HG02885 (cell line): ENCODE results near the gene CHTOP.
A peak's percentile ranks its signal among the peaks of the same experiment; 100 is the strongest.
"Not testable (repeated sequence)": the region's sequence is repeated elsewhere in the genome, so short reads cannot be mapped to it uniquely, and the experiment has no call there.

Experiments used
- ATAC-seq: cut with Tn5 transposase; IDR thresholded peaks from one replicate; pipeline ENCODE4 v1.9.1; 2021; ENCODE audit warnings: mild to moderate bottlenecking; ENCODE audit not compliant: unreplicated experiment, poor library complexity

CHTOP gene

DNA sequence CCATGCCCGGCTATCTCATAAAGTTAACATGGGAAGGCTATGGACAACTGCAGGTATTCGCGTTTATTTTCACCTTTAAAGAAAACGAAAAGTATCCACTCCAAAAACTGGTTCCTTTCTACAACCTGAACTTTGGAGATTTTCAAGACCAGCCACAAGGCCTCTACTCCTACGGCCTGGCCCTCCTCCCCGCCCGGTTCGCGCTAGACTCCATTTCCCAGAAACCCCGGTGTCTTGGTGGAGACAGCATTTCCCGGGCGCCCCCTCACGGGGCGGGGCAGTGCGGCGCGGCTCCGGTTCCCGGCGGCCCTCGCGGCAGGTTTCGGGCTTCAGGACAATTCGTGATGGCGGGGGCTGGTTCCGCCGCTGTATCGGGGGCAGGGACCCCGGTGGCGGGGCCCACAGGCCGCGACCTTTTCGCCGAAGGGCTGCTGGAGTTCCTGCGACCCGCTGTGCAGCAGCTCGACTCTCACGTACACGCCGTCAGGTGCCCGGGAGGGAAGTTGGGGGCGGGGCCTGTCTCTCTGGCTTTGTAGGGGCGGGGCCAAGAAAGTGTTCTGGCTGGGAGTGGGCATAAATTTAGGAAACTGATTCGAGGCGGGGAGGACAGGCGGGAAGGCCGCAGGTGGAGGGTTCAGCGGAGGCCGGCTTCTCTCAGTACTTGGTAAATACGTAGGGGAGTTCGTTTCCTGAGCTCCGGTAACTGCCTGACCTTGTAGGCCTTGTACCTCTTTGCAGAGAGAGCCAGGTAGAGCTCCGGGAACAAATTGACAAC lies 24.7 kb downstream of the CHTOP start, which contains the start of gene SNAPIN:
TSS of gene SNAPIN (plus strand) at position 304 of the 775 bp plus-strand sequence. CDS start at position 345, 41 bp downstream.
- ATAC-seq: peak; percentile 92

DNA sequence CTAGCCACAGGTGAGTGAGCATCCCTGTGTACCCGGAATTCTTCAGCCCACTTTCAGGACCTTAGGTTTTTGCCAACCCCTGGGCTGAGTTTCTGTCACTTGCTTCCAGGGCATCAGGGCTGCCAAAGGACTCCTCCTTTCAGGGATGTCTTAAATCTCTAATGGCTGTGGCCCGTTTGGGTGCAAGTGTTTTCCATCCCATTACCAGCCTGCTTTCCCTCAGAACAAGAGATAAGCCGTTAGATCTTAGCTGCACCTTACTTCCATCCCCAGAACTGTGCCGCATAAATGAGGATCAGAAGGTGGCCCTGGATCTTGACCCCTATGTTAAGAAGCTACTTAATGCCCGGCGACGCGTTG lies 25.3 kb downstream of the CHTOP start:
- ATAC-seq: peak; percentile 7

DNA sequence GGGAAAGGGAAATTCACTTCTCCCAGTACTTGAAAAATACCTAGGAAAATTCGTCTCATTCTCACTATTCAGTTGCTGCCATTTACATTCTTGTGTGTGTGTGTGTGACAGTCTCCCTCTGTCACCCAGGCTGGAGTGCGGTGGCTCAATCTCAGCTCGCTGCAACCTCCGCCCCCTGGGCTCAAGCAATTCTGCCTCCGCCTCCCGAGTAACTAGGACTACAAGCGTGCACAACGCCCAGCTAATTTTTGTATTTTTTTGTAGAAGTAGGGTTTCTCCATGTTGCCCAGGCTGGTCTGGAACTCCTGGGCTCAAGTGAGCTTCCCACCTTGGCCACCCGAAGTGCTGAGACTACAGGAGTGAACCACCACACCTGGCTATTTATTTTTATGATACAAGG lies 25.8 kb downstream of the CHTOP start:
- no peak for ATAC-seq

DNA sequence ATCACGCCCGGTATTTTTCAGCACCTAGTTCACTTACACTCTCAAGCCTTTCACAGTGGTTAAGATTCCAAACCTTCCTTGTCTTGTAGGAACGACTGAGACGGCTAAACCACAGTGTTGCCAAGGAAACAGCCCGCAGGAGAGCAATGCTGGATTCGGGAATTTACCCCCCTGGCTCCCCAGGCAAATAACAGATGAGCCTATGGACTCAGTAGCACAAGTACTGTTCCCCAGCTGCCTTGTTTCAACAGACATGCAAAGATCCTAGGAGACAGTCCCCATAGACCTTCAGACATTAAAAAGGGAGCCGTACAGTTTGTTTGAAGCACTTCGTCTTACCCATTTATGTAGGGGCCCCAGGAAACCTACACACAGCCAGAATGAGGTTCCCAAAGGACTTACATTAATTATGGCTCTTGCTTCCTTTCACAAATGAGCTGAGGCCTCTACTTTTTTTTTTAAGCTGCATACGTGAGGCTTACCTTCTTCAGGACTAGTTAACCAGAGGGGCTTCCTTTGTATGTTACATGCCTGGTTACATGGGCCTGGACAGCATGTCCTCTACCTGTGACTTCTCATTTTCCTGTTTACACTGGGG lies 27.3 kb downstream of the CHTOP start:
- no peak for ATAC-seq

DNA sequence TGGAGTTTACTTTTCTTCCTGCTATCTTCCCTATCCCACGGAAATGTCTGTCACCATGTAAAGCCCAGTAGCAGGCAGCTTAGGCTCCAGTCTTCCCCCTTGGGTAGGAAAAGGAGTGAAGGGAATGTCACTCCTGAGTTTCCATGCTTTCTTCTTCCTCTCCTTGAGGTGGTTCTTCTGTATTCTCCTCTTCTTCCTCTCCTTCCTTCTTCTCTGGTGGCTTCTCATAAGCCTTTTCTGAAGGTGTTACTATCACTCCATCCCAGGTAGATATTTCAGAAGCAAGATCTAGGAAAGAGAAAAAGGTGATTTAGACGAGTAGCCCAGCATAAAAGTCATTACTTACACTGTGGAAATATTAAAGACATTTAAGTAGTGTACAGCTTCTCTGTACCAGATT lies 28.4 kb downstream of the CHTOP start:
- no peak for ATAC-seq

DNA sequence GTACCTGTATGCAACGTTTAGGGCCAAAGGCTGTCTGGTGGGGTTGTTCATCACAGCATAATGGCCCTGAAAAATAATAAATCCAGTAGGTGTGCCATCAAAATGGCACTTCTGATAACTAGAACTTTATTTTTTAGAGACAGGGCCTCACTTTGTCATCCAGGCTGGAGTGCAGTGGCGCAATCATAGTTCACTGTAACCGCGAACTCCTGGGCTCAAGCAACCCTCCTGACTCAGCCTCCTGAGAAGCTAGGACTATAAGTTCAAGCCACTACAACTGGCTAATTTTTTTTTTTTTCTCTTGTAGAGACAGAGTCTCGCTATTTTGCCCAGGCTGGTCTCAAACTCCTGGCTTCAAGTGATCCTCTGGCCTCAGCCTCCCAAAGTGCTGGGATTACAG lies 29.3 kb downstream of the CHTOP start:
- ATAC-seq: no peak

DNA sequence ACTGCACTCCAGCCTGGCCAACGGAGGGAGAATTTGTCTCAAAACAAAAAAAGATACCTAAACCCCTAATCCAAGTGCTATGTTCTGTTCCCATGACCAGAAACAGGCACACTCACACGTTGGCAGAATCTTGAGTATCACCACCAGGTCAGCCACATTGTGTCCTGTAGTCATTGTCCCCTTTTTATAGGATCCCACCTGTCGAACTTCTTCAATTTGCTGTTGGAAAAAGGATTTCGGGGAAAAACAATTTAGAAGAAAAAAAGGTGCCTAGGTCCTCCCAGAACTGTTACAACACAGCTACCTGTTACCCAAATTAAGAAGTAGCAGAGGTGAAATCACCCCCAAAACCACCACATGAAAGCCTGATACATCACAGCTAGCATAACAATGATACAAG lies 33.6 kb downstream of the CHTOP start:
- ATAC-seq: no peak

DNA sequence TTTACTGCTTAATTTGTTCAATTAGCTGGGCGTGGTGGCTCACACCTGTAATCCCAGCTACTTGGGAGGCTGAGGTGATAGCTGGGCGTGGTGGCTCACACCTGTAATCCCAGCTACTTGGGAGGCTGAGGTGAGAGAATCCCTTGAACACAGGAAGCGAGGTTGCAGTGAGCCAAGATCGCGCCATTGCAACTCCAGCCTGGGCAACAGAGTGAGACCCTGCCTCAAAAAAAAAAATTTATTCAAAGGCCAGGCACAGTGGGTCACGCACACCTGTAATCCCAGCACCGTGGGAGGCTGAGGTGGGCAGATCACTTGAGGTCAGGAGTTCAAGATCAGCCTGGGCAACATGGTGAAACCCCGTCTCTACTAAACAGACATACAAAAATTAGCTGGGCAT lies 34.8 kb downstream of the CHTOP start:
- ATAC-seq: not testable (repeated sequence)

DNA sequence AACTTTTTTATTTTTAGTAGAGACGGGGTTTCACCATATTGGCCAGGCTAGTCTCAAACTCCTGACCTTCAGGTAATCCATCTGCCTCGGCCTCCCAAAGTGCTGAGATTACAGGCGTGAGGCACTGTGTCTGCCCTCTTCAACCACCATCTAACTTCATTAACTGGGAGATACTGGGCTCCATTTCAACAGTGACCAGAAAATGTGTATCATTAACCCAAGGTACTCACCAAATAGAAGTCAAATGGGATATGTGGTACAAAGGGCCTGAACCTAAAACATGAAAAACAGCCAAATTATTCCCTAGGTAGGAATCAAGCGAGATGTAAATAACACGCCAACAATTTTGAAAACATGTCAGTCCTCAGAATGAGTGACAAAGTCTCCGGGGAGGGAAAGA lies 35.7 kb downstream of the CHTOP start:
- no peak for ATAC-seq

DNA sequence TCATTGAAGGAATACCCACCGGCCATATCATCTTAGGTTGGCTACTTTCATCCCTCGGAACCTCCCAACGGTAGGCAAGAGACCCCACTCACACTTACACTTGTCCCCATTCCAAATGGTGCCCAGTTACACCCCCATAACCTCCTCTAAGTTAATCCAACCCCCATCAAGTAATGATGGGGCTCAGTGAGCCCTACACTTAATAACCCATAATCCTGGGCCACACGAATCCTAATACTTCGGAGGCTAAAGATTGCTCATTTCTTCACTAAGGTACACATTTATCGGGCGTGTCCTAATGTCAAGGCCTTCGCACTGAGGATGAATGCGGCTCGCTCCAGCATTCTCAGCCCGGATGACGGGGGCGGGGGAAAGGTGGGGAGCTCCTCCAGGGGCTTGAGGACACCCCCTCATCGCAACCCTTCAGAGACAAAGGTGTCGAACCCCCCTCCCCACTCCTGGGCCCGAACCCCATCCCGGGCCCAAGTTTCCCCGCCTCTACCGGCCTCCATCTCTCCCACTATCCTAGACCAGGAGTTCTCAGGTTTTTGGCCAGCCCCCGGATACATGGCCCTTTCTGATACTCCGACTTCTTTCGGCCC lies 36.5 kb downstream of the CHTOP start:
- no peak for ATAC-seq

DNA sequence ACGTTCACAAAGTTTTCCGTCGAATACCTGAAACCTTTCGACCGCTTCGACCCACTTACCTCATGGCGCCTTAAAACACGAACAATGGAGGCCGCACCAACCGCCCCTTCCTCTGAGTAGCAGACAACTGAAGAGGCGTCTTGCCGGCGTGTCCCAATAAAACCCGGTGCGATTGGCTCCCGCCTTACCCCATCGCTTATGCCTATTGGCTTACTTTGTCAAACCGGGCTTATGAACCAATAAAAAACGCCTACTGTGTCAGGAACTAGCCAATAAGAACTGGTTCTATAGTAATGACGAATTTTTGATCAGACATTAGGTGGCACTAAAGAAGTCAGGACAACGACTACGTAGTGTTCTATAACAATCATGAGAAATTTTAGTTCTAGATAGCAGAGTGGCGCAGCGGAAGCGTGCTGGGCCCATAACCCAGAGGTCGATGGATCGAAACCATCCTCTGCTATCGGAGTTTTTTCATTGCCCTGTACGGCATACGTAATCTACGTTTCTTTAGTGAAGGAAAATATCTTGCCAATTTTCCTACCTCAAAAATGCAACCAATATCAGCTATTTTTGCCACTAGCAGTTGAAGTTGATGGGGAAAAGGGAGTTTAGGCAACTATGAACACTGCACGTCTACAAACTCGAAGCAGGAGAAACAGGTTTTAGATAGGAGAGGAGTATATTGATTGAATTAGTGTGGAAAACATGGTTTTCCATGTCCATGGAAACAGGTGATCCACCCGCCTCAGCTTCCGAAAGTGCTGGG lies 37.2 kb downstream of the CHTOP start, which contains the start of gene ILF2:
TSS of gene ILF2 (minus strand) at position 135 of the 769 bp plus-strand sequence. CDS start at position 64, 71 bp downstream.
- ATAC-seq: peak; percentile 92

DNA sequence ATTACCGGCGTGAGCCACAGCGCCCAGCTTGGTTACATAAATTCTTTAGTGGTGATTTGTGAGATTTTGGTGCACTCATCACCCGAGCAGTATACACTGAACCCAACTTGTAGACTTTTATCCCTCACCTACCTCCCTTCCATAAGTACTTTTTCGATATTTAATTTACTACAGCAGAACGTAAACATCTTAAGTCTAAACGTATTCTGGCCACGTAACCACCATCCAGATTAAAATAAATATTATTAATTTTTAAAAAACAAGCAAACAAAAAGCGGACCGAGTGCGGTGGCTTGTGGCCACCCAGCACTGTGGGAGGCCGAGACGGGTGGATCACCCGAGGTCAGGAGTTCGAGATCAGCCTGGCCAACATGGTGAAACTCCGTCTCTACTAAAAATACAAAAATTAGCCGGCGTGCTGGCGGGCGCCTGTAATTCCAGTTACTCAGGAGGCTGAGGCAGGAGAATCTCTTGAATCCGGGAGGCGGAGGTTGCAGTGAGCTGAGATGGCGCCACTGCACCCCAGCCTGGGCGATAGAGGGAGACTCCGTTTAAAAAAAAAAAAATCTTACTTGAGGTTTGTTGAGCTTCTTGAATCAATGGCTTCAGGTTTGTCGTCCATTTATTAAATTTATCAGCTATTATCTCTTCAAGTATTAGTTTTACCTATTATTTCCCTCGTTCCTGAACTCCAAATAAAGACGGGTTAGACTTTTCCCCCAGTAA lies 37.9 kb downstream of the CHTOP start:
- ATAC-seq: not testable (repeated sequence)

DNA sequence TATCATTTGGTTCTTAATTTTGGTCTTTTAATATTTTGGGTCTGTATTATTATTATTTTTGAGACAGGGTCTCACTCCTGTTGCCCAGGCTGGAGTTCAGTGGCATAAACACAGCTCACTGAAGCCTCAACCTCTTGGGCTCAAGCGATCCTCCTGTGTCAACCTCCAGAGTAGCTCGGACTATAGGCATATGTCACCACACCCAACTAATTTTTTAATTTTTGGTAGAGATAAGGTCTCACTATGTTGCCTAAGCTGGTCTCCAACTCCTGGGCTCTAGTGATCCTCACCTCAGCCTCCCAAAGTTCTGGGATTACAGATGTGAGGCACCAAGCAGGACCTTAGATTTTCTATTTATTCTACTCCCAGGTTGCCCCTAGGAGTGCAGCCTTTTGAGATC lies 39.6 kb downstream of the CHTOP start:
- no peak for ATAC-seq

DNA sequence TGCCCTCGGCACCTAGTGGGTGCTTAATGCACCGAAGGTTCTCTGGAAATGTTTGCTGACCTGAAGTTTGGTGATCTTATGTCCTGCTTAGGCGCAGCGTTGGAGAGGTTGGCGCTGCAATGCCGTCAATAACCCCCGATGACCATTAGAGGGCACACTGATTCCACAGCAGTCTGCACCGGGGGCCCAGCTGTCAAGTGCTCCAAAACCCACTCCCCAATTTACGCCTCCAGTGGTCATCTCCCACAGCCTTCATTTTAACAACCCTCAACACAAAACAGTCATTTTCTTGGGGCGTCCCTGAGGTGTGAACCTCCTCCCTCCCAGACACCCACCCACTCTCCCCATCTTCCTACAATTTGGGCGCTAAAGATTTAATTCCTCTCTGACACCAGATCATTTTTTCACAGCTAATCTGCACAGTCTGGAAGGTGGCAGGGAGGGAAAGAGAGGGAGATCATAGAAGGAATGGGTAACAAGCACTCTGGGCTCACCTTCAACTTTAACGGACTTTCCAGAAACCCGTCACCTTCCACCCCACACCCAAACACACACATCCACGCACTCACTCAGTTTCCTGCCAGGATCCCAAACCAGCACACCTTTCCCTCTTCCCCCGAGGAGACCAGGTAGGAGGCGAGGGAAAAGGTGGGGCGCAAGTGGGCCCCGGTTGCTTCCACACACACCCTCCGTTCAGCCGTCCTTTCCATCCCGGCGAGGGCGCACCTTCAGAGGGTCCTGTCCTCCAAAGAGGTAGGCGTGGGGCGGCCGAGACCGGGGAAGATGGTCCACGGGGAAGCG lies 44.1 kb downstream of the CHTOP start:
- ATAC-seq: no peak

DNA sequence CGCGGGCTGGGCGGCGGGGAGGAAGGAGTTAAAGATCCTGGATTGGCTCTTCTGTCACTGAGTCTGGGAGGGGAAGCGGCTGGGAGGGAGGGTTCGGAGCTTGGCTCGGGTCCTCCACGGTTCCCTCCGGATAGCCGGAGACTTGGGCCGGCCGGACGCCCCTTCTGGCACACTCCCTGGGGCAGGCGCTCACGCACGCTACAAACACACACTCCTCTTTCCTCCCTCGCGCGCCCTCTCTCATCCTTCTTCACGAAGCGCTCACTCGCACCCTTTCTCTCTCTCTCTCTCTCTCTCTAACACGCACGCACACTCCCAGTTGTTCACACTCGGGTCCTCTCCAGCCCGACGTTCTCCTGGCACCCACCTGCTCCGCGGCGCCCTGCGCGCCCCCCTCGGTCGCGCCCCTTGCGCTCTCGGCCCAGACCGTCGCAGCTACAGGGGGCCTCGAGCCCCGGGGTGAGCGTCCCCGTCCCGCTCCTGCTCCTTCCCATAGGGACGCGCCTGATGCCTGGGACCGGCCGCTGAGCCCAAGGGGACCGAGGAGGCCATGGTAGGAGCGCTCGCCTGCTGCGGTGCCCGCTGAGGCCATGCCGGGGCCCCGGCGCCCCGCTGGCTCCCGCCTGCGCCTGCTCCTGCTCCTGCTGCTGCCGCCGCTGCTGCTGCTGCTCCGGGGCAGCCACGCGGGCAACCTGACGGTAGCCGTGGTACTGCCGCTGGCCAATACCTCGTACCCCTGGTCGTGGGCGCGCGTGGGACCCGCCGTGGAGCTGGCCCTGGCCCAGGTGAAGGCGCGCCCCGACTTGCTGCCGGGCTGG lies 44.9 kb downstream of the CHTOP start, which contains the start of gene NPR1:
TSS of gene NPR1 (plus strand) at position 170 of the 818 bp plus-strand sequence. CDS start at position 591, 421 bp downstream.
- ATAC-seq: no peak

DNA sequence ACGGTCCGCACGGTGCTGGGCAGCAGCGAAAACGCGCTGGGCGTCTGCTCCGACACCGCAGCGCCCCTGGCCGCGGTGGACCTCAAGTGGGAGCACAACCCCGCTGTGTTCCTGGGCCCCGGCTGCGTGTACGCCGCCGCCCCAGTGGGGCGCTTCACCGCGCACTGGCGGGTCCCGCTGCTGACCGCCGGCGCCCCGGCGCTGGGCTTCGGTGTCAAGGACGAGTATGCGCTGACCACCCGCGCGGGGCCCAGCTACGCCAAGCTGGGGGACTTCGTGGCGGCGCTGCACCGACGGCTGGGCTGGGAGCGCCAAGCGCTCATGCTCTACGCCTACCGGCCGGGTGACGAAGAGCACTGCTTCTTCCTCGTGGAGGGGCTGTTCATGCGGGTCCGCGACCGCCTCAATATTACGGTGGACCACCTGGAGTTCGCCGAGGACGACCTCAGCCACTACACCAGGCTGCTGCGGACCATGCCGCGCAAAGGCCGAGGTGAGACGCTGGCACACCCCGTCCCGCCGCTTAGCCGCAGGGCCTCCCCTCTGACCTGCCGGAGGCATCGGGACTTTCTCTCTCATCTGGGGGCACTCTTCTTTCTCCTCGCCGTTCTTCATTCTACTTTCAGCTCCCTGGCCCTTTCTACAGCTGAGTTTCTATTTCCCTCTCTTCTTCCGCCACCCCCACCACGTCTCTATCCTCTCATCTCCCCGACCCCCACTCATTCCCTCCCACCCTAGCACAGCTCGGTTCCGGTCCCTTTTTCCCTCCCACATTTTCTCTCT lies 45.7 kb downstream of the CHTOP start:
- ATAC-seq: no peak

DNA sequence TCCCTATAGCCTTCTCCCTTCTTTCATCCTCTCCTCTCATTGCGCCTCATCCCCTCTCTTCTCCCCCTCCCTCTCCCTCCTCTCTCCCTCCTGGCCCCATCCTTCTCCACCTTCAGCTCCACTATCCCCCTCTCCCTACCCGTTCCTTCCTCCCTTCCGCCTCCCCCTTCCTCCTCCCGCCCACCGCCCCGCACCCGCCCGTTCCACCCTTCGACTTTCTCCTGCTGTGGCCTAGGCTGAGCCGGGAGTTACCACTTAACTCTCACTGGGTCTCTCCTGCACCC lies 46.2 kb downstream of the CHTOP start:
- ATAC-seq: no peak

DNA sequence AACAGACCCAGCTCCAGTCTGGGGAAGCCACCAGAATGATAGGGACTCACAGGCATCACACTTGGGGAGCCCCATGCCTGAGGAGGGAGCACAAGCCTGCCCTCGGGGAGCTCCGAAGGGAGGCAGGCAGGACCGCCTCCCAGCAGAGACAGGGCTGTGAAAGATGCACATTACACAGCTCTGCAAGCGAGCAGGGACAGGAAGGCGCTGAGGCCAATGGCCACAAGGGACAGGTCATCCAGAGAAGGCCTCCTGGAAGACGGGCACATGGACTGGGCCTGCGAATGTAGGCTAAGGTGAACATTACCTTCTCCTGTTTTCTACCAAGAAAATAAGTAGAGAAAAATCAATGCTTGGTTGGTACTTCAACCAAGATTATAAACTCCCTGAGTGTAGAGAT lies 48.9 kb downstream of the CHTOP start:
- ATAC-seq: no peak
